Smooth muscle cell (in vitro differentiated cells): Measurements from ENCODE around the gene ZNF628. TPM values are rescaled to one million over a fixed set of nuclear protein-coding genes. Genes with fewer than 3 reads are reported as not detected.
A peak's percentile ranks its signal among the peaks of the same experiment; 100 is the strongest.

Experiments
- DNase-seq: peaks from one replicate; lab custom pipeline; 2025; ENCODE audit not compliant: unreplicated experiment; lab: John Stamatoyannopoulos, UW
- H2AFZ ChIP-seq: fragments of 200-600 bp; sonication (generic); 2 replicates; pipeline ENCODE4 v1.6.0; 2016; ENCODE audit warnings: antibody characterized with exemption, low read depth, mild to moderate bottlenecking
- H3F3A ChIP-seq: fragments of 200-600 bp; sonication (generic); 2 replicates; pipeline ENCODE4 v1.6.0; 2017; ENCODE audit warnings: antibody characterized with exemption, low read depth
- H3K27ac ChIP-seq: fragments of 200-600 bp; sonication (generic); 2 replicates; pipeline ENCODE4 v1.5.1; 2016; ENCODE audit warnings: low read depth, mild to moderate bottlenecking
- H3K27me3 ChIP-seq: fragments of 200-600 bp; sonication (generic); 2 replicates; pipeline ENCODE4 v1.6.1; 2016; ENCODE audit warnings: low read depth, mild to moderate bottlenecking
- H3K36me3 ChIP-seq: fragments of 200-600 bp; sonication (generic); 2 replicates; pipeline ENCODE4 v1.5.1; 2016; ENCODE audit warnings: low read depth
- H3K4me1 ChIP-seq: fragments of 200-600 bp; sonication (generic); 2 replicates; pipeline ENCODE4 v1.5.1; 2016; ENCODE audit warnings: low read depth
- H3K4me2 ChIP-seq: fragments of 200-600 bp; sonication (generic); 2 replicates; pipeline ENCODE4 v1.6.0; 2016; ENCODE audit warnings: mild to moderate bottlenecking
- H3K4me3 ChIP-seq: fragments of 200-600 bp; sonication (generic); 2 replicates; pipeline ENCODE4 v1.5.1; 2016; ENCODE audit warnings: mild to moderate bottlenecking
- H3K79me2 ChIP-seq: fragments of 200-600 bp; sonication (generic); 2 replicates; pipeline ENCODE4 v1.6.0; 2016; ENCODE audit warnings: low read depth, mild to moderate bottlenecking
- H3K9ac ChIP-seq: fragments of 200-600 bp; sonication (generic); 2 replicates; pipeline ENCODE4 v1.6.0; 2016; ENCODE audit warnings: low read depth
- H3K9me3 ChIP-seq: fragments of 200-600 bp; sonication (generic); replicated peaks from 2 replicates; pipeline ENCODE4 v1.5.1; 2016; ENCODE audit warnings: low read depth
- H4K20me1 ChIP-seq: fragments of 200-600 bp; sonication (generic); 2 replicates; pipeline ENCODE4 v1.6.0; 2016; ENCODE audit warnings: low read depth
- CTCF ChIP-seq: fragments of 200-600 bp; sonication (generic); IDR thresholded peaks from 2 replicates; pipeline ENCODE4 v1.5.1; 2017; ENCODE audit warnings: borderline replicate concordance, mild to moderate bottlenecking, antibody characterized with exemption; ENCODE audit not compliant: insufficient read depth, poor library complexity, severe bottlenecking
- whole genome bisulfite sequencing: methylation state at CpG from one replicate; pipeline ENCODE4 v1.1.7; 2016; ENCODE audit warnings: low lambda C conversion rate; 5-methylcytosine and 5-hydroxymethylcytosine counted together
- polyA plus RNA-seq: library from polyadenylated mRNA; unstranded; fragments of >200 nt; fragmentation: Nextera tagmentation; extraction: Ambion mirVana; gene quantifications from 2 replicates; pipeline ENCODE4 v1.2.1, GENCODE V29; 2016
- total RNA-seq: library from RNA; depleted of rRNA; stranded (reverse); fragments of >200 nt; gene quantifications from 2 replicates; pipeline ENCODE4 v1.2.3, GENCODE V29; 2014

The ZNF628 gene
- total and polyA plus RNA-seq, 2 experiments from 2014 or later, result 1.3 to 2.6 TPM

DNA sequence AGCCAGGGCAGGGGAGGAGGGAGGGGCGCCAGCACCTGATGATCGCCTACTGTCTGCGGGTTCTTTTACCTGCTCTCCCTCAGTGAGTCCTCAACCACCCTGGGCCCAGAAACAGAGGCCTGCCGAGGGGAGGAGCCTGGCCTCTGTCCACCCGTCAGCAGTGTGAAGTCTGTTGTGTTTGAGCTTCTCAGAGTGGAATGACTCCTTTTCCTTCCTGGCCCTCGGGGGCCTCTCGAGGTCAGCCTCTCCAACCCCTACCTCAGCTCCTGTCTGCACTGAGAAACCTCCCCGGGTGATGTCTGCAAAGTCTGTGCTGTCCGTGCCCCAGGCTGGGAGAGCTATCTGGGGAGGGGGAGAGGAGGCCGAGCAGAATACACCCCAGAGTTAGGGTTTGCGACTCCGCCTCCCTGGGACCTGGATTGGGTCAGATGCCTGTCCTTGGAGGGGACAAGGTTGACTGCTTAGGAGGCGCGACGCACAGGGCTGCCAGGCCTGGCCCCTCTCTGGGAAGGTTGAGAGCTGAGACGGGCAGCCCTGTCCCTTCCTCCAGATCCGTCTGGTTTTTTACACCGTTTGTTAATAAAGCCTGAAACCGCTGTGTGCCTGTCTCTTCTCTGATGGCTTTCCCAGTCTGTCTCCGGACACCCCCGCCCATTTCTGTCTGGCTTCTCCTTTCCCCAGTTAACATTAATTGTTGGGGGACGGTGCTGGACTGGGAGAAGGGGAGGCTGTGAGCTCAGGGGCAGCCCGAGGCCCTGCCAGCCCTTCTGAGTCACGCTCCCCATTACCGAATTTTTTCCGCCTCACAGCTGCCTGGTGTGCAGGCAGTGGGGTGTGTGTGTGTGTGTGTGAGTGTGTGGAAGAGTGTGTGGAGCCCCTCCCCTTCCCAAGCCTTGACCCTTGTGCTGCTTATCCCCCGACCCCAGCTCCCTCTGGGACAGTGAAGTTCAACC lies 10.8 kb downstream of the ZNF628 start:
- Histone ChIP-seq H3K27ac (peak overlapping the region; percentile 96), H3K9ac (peak overlapping the region; percentile 76), H3K9me3 (no peaks in the 10 kb centered on the region), H3K36me3 (no peaks in the 10 kb centered on the region), H3K27me3 (no peaks in the 10 kb centered on the region), H4K20me1 (no peaks in the 10 kb centered on the region), H3K4me1 (peaks cover 32% of the 10 kb centered on the region), H3F3A (peaks cover 12% of the 10 kb centered on the region), H3K79me2 (peaks cover 7% of the 10 kb centered on the region), H2AFZ (no peak overlapping the region), H3K4me2 (peak overlapping the region; percentile 99), H3K4me3 (peak overlapping the region; percentile 24)
- no peak for TF ChIP-seq CTCF
- 7% methylated on average over 27 of the region's 27 CpGs for WGBS
- DNase-seq, result peak; percentile 78

- 6% methylated on average over 5 of the region's 21 CpGs for WGBS
- peak within 1 kb of the TSS; percentile 76 for H3K9ac ChIP-seq
- no peak for DNase-seq
- H3K4me1 ChIP-seq, result peaks cover 32% of the 10 kb centered on the region
- H3K27ac ChIP-seq, result peak within 1 kb of the TSS; percentile 96
- H3K4me2 ChIP-seq, result peak within 1 kb of the TSS; percentile 99
- H3F3A ChIP-seq, result peaks cover 12% of the 10 kb centered on the region
- no peaks in the 10 kb centered on the region for H4K20me1 ChIP-seq
- H3K27me3 ChIP-seq, result no peaks in the 10 kb centered on the region
- no peak within 1 kb of the TSS for H2AFZ ChIP-seq
- no peaks in the 10 kb centered on the region for H3K9me3 ChIP-seq
- no peaks in the 10 kb centered on the region for H3K36me3 ChIP-seq
- peak within 1 kb of the TSS; percentile 24 for H3K4me3 ChIP-seq
- peaks cover 7% of the 10 kb centered on the region for H3K79me2 ChIP-seq
- TF ChIP-seq CTCF, result no peak
Observed at GRCh38 chr19:55487924-55488687, 11.7 kb downstream of the ZNF628 start, which contains the start of gene SSC5D. TSS of gene SSC5D (plus strand) at chr19:55488436. CDS start at chr19:55488590, 154 bp downstream.

- H3K79me2 ChIP-seq, result peaks cover 7% of the 10 kb centered on the region
- no peaks in the 10 kb centered on the region for H3K36me3 ChIP-seq
- DNase-seq, result no peak
- peak overlapping the region; percentile 99 for H3K4me2 ChIP-seq
- no peak overlapping the region for H2AFZ ChIP-seq
- H3K27me3 ChIP-seq, result no peaks in the 10 kb centered on the region
- H3K4me1 ChIP-seq, result peaks cover 32% of the 10 kb centered on the region
- H3K4me3 ChIP-seq, result no peak overlapping the region
- WGBS, result 86% methylated on average over 28 of the region's 36 CpGs
- peaks cover 12% of the 10 kb centered on the region for H3F3A ChIP-seq
- H3K9me3 ChIP-seq, result no peaks in the 10 kb centered on the region
- TF ChIP-seq CTCF, result no peak
- no peak overlapping the region for H3K9ac ChIP-seq
- no peak overlapping the region for H3K27ac ChIP-seq
- no peaks in the 10 kb centered on the region for H4K20me1 ChIP-seq
Observed at GRCh38 chr19:55488986-55489710, 12.7 kb downstream of the ZNF628 start.
